Effector memory CD8-positive, alpha-beta T cell (primary cell): ENCODE results near the gene SNRPA1.

Experiments
- ATAC-seq: fragments of 150-1000 bp; cut with Tn5 transposase; replicated peaks from 2 replicates; pipeline ENCODE4 v1.10.0; 2021; ENCODE audit warnings: mild to moderate bottlenecking, moderate library complexity
- DNase-seq, 3 experiments: peaks; one replicate each; pipeline ENCODE4 v3.0.0; 2021
- H3K27ac Mint-ChIP-seq, 2 donors: one replicate each; pipeline ENCODE4 v1.8.0; 2022; ENCODE audit warnings: mild to moderate bottlenecking in 2 of 2, mixed read lengths in 2 of 2, moderate library complexity in 2 of 2
- H3K27me3 Mint-ChIP-seq, 2 donors: one replicate each; pipeline ENCODE4 v1.8.0; 2022; ENCODE audit warnings: mixed read lengths in 2 of 2
- H3K36me3 Mint-ChIP-seq: one replicate; pipeline ENCODE4 v1.8.0; 2022; ENCODE audit warnings: mild to moderate bottlenecking, moderate library complexity, mixed read lengths; ENCODE audit not compliant: insufficient read depth
- H3K4me1 Mint-ChIP-seq, 2 donors: one replicate each; pipeline ENCODE4 v1.8.0; 2022; ENCODE audit warnings: low read depth in 2 of 2, mixed read lengths in 2 of 2
- H3K4me3 Mint-ChIP-seq, 2 donors: one replicate each; pipeline ENCODE4 v1.8.0; 2022; ENCODE audit warnings: mild to moderate bottlenecking in 2 of 2, mixed read lengths in 2 of 2, moderate library complexity in 2 of 2
- H3K9me3 Mint-ChIP-seq, 2 donors: one replicate each; pipeline ENCODE4 v1.8.0; 2022; ENCODE audit warnings: mixed read lengths in 2 of 2

SNRPA1 gene

GRCh38 chr15:101244036-101244781 lies 50.8 kb downstream of the SNRPA1 start:
- Mint-ChIP-seq H3K27ac (peak overlapping the region; percentile 50 to 92), H3K4me3 (peak overlapping the region; percentile 77 to 84), H3K27me3 (no peaks in the 10 kb centered on the region), H3K9me3 (no peaks in the 10 kb centered on the region), H3K4me1 (peaks cover 64 to 80% of the 10 kb centered on the region in 2 donors), H3K36me3 (peaks cover 19% of the 10 kb centered on the region)
- ATAC-seq (no peak), DNase-seq (no peak)

GRCh38 chr15:101243420-101243819 lies 51.6 kb downstream of the SNRPA1 start:
- no peak for ATAC-seq
- H3K4me1 Mint-ChIP-seq, result peaks cover 66 to 84% of the 10 kb centered on the region in 2 donors
- H3K27ac Mint-ChIP-seq, result peak overlapping the region; percentile 50 to 92
- H3K4me3 Mint-ChIP-seq, result peak overlapping the region; percentile 77 to 84
- DNase-seq, result no peak
- H3K27me3 Mint-ChIP-seq, result no peaks in the 10 kb centered on the region
- no peaks in the 10 kb centered on the region for H3K9me3 Mint-ChIP-seq
- H3K36me3 Mint-ChIP-seq, result peaks cover 15% of the 10 kb centered on the region

- Mint-ChIP-seq H3K36me3 (peaks cover 15% of the 10 kb centered on the region), H3K4me1 (peaks cover 63 to 83% of the 10 kb centered on the region in 2 donors), H3K9me3 (no peaks in the 10 kb centered on the region), H3K27ac (peak overlapping the region; percentile 50 to 92), H3K27me3 (no peaks in the 10 kb centered on the region), H3K4me3 (peak overlapping the region; percentile 77 to 84)
- ATAC-seq (no peak), DNase-seq (no peak)
Measured at GRCh38 chr15:101242999-101243336, 52.1 kb downstream of the SNRPA1 start.

GRCh38 chr15:101242160-101242998 lies 52.7 kb downstream of the SNRPA1 start:
- H3K27ac Mint-ChIP-seq, result peak overlapping the region; percentile 50 to 92
- H3K4me1 Mint-ChIP-seq, result peaks cover 58 to 78% of the 10 kb centered on the region in 2 donors
- DNase-seq (peak; percentile 63 to 74 (median 69)), ATAC-seq (peak; percentile 91)
- peaks cover 15% of the 10 kb centered on the region for H3K36me3 Mint-ChIP-seq
- H3K27me3 Mint-ChIP-seq, result no peaks in the 10 kb centered on the region
- peak overlapping the region; percentile 77 to 84 for H3K4me3 Mint-ChIP-seq
- no peaks in the 10 kb centered on the region for H3K9me3 Mint-ChIP-seq

- peak overlapping the region; percentile 89 to 94 for H3K27ac Mint-ChIP-seq
- H3K4me1 Mint-ChIP-seq, result peaks cover 46 to 65% of the 10 kb centered on the region in 2 donors
- H3K9me3 Mint-ChIP-seq, result no peaks in the 10 kb centered on the region
- H3K27me3 Mint-ChIP-seq, result no peaks in the 10 kb centered on the region
- H3K36me3 Mint-ChIP-seq, result peaks cover 18% of the 10 kb centered on the region
- DNase-seq, result no peak
- peak overlapping the region; percentile 57 to 76 for H3K4me3 Mint-ChIP-seq
- ATAC-seq, result no peak
Measured at GRCh38 chr15:101240358-101240757, 54.7 kb downstream of the SNRPA1 start.

- peak overlapping the region; percentile 57 to 76 for H3K4me3 Mint-ChIP-seq
- H3K9me3 Mint-ChIP-seq, result no peaks in the 10 kb centered on the region
- peak overlapping the region; percentile 89 to 94 for H3K27ac Mint-ChIP-seq
- ATAC-seq, result no peak
- H3K27me3 Mint-ChIP-seq, result no peaks in the 10 kb centered on the region
- peaks cover 42 to 62% of the 10 kb centered on the region in 2 donors for H3K4me1 Mint-ChIP-seq
- peaks cover 17% of the 10 kb centered on the region for H3K36me3 Mint-ChIP-seq
- no peak for DNase-seq
Measured at GRCh38 chr15:101239724-101240136, 55.3 kb downstream of the SNRPA1 start.

GRCh38 chr15:101237251-101237650 lies 57.8 kb downstream of the SNRPA1 start:
- no peak for ATAC-seq
- peaks cover 30 to 56% of the 10 kb centered on the region in 2 donors for H3K4me1 Mint-ChIP-seq
- no peaks in the 10 kb centered on the region for H3K9me3 Mint-ChIP-seq
- peak overlapping the region; percentile 71 to 78 for H3K27ac Mint-ChIP-seq
- H3K27me3 Mint-ChIP-seq, result no peaks in the 10 kb centered on the region
- peaks cover 23% of the 10 kb centered on the region for H3K36me3 Mint-ChIP-seq
- no peak for DNase-seq
- peak overlapping the region; percentile 11 to 57 for H3K4me3 Mint-ChIP-seq

GRCh38 chr15:101233651-101234280 lies 61.3 kb downstream of the SNRPA1 start:
- Mint-ChIP-seq H3K27ac (no peak overlapping the region), H3K27me3 (no peaks in the 10 kb centered on the region), H3K36me3 (peaks cover 28% of the 10 kb centered on the region), H3K4me3 (no peak overlapping the region), H3K4me1 (peaks cover 29 to 45% of the 10 kb centered on the region in 2 donors), H3K9me3 (no peaks in the 10 kb centered on the region)
- no peak for ATAC-seq
- no peak for DNase-seq

- H3K9me3 Mint-ChIP-seq, result peaks cover 0 to 8% of the 10 kb centered on the region in 2 donors
- ATAC-seq, result no peak
- peaks cover 31 to 48% of the 10 kb centered on the region in 2 donors for H3K4me1 Mint-ChIP-seq
- H3K36me3 Mint-ChIP-seq, result peaks cover 28% of the 10 kb centered on the region
- no peaks in the 10 kb centered on the region for H3K27me3 Mint-ChIP-seq
- H3K4me3 Mint-ChIP-seq, result no peak overlapping the region
- peak overlapping the region in 1 of 2 donors; percentile 46 for H3K27ac Mint-ChIP-seq
- no peak for DNase-seq
Measured at GRCh38 chr15:101232677-101233076, 62.4 kb downstream of the SNRPA1 start.
